ENCODE data around the gene NSUN5.

DNA sequence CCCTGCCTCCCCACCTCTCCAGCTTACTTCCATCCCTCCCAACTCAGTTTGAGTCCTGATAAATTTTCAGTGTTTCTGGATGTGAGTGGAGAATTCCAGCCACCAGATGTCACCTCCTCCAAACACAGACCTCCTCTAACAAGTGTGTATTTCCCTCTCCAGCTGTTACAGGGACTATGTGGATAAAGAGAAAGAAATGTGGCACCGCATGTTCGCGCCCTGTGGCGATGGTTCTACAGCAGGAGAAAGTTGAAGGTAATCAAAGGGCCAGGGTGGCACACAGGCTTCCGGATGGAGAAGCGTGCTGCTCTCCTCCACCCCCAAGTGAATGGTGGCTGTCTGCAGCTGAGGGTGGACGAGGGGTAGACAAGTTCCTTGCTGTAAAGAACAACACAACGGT lies 34.0 kb upstream of the NSUN5 start:
- TF ChIP-seq, protein P1, sequence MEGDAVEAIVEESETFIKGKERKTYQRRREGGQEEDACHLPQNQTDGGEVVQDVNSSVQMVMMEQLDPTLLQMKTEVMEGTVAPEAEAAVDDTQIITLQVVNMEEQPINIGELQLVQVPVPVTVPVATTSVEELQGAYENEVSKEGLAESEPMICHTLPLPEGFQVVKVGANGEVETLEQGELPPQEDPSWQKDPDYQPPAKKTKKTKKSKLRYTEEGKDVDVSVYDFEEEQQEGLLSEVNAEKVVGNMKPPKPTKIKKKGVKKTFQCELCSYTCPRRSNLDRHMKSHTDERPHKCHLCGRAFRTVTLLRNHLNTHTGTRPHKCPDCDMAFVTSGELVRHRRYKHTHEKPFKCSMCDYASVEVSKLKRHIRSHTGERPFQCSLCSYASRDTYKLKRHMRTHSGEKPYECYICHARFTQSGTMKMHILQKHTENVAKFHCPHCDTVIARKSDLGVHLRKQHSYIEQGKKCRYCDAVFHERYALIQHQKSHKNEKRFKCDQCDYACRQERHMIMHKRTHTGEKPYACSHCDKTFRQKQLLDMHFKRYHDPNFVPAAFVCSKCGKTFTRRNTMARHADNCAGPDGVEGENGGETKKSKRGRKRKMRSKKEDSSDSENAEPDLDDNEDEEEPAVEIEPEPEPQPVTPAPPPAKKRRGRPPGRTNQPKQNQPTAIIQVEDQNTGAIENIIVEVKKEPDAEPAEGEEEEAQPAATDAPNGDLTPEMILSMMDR (IDR thresholded peaks at IDR 0.05): peak in 11 of 12 donors; percentile 13 to 67 (median 44)
- TF ChIP-seq POLR2A (IDR thresholded peaks at IDR 0.05): no peak

Measured in heart left ventricle (tissue), 13 donors.